GM21619 (cell line): ENCODE measurements around the gene CD82.

Source experiments
- ATAC-seq: cut with Tn5 transposase; IDR thresholded peaks from one replicate; pipeline ENCODE4 v1.9.1; 2021; ENCODE audit not compliant: unreplicated experiment

Gene CD82, protein sequence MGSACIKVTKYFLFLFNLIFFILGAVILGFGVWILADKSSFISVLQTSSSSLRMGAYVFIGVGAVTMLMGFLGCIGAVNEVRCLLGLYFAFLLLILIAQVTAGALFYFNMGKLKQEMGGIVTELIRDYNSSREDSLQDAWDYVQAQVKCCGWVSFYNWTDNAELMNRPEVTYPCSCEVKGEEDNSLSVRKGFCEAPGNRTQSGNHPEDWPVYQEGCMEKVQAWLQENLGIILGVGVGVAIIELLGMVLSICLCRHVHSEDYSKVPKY

DNA sequence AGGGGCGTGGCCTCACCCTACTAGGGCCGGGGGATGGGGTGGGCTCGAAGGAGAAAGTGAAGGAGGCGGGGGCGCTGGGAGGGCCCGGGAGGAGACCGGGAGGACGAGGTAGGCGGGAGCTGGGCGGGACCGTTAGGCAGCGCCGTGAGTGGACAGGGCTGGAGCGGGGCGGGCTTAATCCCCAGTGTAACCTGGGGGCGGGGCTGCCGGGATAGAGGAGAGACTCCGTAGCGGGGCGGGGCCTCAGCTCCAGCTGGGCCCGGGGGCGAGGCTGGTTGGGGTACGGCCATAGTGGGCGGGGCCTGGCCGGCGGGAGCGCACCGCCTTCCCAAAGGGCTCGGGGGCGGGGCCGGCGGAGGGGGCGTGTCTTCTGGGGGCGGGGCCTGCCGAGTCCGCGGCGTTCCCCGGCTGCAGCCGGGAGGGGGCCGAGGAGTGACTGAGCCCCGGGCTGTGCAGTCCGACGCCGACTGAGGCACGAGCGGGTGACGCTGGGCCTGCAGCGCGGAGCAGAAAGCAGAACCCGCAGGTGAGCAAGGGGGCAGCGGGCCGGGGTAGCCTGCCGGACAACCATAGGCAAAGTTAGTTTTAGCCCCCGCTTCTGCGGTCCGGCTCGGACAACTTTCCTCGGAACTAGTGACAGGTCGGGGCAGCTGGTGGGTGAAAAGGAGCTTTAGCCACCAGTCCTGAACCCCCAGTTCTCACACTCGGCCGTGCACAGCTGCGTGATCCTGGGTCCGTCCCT lies at the start of gene CD82:
Gene CD82, plus strand, starts transcription at position 453 of the 742 bp plus-strand sequence. CDS start 29,000 bp downstream, outside the sequence.
- peak; percentile 68 for ATAC-seq

DNA sequence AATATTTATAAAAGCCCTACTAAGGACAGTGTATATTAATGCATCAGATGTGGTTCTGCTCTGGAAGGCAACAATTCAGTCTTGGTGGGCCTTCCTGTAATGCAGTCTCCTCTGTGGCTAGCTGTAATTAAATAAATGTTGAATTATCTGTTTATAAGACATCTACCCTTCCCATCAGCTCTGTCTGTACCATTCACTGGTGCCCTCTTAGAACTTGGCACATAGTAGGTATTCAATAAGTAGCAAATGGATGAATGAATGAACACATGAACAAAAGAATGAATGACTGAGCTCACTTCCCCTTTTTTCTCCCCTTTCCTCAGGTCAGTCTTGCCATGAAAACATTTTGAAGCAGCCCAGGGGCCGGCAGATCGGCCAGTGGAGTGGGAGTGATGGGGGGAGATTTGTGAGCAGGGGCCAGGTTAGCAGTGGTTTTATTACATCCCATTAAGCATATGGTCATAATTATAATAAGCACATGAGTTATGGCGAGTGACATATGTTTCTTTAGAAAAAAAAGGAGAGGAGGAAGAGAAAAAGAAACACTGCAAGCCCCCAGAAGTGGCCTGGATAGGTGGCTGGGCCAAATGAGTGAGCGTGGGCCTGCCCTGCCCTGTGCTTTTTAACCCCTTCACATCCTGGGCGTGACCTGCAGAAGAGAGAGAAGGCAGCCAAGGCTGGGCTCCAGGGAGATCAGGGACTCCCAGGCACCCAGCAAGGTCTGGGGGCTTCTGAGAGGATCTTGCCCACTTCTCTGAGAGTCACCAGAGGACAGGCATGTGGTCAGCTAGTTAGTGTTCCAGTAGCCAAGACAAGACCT lies 48.6 kb upstream of the CD82 start:
- ATAC-seq = no peak

DNA sequence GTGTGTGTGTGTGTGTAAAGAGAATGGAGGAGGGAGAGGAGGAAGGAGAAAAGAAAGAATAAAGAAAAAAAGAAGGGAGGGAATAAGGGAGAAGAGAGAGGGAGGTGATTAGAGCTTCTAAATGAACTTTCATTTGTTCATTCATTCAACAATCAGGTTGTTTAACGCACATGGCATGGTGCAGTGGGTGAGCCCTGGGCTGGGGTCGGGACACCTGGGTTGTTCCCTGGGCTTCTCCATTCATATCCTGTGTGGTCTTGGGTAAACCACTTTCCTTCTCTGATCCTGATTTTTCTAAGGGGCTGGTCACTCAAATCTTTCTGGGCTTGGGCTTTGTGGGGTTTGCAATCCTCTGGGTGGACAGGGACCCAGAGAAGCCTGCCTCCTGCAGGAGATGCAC lies 47.9 kb upstream of the CD82 start:
- ATAC-seq = no peak

DNA sequence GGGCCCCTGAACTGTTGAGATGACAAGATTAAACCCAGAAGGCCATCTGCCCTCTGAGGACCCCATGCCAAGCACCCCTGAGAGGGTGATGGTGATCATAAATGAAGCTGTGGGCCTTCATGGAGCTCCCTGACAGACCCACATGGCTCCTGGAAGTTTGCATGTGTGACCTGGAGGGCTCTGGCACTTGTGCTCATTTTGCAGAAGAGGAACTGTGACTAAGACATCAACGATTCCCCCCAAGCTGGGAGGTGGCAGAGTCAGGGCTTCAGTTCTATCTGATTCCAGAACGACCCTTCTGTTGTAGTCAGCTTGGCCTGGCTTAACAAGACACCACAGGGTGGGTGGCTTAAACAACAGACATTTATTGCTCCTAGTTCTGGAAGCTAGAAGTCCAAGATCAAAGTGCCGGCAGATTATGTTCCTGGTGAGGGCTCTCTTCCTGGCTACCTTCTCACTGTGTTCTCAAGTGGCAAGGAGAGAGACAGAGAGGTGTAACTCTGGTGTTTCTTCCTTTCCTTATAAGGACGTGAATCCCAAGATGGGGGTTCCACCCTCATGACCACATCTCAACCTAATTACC lies 46.4 kb upstream of the CD82 start:
- ATAC-seq = no peak

DNA sequence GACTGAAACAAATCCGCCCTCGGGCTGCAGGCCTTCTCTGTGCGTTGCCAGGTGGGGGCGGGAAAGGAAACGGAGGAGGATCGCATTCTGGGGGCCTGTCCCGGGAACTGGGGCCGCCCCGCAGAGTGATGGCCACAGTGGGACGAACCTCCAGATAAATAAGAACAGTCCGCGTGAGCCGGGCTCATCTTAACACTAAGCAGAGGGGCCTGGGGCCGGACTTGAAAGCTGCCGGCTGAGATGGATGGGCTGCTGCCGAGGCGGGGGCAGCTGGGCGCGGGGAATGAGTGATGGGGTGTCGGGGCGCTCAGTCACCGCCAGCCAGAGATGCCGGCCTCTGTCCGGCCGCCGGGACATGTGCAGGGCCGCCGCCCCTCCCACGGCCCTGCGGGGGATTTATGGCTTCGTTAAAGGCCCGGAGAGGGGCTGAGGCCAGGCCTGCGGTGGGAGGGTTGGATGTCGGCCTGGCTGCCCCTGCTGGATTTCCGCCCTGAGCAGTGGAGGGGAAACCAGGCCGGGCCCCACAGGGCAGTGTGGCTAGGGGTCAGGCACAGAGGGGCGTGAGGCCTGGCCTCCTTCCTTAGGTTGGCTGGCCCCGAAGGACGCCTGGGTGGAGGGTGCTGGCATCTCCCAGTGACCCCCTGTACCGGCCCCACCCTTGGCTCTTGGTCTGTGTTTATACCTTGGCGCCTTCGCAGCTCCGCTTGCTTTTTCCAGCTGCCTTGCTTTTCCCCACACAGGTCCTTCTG lies 45.3 kb upstream of the CD82 start:
- ATAC-seq = no peak

DNA sequence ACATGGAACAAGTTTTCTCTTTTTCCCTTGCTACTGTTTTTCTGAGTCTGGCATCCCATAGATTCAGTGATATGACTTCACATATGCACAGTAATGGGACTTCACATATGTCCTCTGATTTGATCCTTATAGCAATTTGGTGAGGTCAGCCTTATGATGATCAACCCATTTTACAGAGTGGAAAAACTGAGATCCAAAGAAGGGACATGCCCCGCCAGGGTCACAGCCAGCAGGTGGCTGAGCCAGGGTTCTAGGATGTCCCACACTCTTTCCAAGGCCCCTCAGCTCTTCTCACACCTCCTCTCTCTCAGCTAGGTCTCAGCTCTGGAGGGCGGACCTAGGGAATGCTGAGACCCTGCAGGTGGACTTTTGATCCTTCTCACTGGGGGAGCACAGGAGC lies 44.3 kb upstream of the CD82 start:
- no peak for ATAC-seq

DNA sequence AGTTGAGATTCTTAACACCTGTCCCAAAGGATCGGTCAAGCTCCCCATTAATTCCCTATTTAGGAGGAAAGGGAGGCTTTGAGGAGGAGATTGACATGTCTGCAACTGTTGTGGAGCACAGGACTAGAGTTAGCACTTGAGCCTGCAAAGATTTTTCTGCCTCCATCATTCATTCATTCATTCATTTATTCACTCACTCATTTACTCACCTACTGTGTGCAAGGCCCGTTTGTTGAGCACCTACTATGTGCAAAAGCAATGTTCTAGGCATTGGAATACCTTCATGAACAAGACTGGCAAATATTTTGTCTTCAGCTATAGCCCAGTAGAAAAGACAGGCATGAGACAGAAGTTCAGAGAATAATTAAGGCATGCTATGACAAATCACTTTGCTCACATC lies 43.2 kb upstream of the CD82 start:
- no peak for ATAC-seq

DNA sequence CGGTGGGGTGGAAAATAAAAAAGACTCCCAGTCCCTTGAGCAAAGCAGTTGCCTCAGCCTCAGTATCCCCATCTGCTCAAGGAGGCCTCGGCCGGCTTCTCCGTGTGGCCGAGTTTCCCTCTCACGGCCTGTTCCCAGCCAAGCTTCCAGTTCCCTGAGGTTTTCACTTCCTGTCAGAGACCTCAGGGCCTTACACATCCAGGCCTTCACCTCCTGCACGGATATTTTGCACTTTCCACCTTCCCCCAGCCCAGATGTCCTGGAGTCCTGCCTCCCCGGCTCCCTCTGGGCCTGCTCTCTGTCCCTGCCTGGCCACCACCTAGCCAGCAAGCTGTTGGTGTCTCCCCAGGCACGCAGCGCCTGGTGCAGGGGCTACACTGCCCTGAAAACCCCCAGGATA lies 41.1 kb upstream of the CD82 start:
- no peak for ATAC-seq

DNA sequence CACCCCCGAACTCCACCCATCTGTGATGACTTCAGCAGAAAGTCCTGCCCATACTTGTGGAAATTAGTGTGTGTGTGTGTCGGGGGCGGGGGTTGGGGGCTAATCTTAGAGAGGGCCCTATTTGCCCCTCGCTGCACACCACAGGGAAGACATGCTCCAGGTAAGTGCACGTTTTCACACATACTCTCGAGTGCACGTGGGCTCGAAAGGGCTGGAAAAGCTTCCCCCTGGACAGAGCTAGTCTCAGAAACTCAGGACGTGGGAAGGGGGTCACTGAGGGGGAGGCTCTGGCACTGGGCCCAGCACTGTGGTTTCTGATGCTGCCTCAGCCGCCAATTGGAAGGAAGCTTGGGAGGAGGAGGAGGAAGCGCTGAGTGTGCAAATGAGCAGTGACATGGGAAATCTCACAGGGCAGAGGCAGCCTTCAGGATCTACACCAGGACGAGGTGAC lies 40.7 kb upstream of the CD82 start:
- no peak for ATAC-seq

DNA sequence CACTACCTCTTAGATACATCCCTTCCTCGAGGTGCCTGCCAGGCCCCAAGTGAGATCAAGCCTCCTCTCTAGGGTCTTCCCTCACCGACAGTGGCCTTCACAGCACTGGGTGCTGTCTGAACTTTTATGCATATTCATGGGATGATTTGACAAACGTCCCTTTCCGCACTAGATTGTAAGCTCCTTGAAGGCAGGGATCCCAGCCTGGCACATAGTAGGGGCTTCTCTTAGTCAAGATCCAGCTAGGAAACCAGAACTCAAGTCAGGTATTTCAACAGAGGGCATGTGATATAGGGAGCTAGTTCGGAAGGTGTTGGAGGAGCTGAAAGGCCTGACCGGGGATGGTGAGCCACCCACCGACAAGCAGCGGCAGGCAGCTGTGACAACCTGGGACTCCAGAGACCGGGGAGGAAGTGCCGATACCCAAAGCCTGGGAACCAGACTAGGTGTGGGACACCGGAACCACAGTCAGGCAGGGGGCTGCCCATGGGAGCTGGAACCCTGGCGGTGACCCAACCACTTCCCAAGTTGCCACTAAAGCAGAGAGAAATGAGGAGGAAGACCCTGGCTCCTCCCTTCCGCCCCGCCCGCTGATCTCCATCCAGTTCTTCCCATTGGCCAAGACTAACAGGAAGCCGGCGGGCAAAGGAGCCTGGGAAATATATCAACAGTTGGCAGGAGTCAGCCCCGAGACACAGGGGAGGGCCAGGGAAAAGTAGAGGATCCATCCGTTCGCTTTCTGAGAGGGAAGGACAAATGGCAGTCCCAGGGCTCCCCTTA lies 39.8 kb upstream of the CD82 start:
- no peak for ATAC-seq

DNA sequence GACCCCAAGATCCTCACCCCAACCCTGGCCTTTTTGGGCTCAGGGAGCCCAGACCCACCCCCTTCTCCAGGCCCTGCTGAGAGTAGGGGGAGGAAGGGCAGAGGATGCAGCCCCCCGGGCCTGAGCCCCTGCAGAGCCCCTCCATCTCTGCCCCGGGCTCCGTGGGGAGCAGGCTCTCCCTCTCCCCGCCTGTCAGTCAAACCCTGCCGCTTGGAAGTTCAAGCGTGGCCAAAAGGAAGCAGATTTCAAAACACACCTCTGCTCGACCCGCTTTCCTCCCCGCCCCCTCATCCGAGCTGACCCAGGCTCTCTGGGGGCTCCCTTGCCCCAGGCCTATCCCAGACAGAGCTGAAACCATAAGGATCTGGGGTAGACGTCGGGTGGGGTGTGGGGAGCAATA lies 39.0 kb upstream of the CD82 start:
- no peak for ATAC-seq

DNA sequence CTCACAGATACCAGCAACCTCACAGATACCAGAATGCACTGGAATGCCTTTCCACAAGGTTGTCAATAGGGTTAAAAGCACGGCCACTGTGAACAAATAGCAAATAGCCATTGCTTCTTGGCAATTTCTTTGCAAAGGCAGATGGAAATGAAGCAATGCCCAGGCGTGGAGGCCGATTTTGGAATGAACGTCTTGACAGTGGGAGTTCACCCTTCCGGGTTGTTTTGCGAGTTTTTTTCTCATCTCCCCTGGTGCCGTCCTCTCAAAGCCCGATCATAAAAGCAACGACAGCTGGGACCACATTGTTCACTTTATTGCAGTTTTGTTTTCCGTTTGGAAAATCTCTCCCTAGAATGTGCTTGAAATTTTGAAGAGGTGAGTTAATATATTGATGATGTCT lies 38.0 kb upstream of the CD82 start:
- ATAC-seq = no peak

DNA sequence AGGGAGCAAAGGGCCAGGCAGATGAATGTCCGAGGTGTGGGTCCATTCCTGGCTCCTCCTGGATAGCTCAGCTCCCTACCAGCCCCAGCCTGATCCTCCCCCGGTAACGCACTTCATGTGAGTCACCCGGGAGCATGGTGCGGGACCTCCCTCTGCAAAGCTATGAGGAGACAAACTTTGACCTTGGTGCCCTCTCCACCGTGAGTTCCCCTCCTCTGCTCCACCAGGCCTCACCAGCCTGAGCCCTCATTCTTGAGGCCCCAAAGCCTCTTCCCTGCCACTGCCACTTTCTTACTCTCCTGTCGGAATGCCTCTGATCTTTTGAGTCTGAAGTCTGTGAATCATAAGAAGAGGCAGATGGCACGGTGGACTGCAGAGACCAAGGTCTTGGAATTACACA lies 37.4 kb upstream of the CD82 start:
- ATAC-seq = no peak

DNA sequence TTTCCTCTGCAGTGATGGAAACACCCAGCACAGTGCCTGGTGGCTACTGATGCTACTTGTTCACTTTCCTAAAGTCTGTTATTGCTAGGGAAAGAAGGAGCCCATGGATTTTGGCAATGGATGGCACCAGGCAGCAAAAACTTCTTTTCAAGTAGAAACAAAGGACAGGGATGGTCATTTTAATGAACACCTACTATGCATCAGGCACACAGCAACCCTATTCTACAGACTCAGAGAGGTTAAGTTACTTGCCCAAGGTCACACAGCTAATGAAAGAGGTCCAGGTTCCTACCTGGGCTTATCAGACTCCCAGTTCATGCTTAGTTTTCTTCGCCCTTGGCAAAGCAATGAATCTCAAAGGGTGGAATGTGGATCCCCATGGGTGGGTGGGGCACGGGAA lies 36.9 kb upstream of the CD82 start:
- ATAC-seq = no peak

DNA sequence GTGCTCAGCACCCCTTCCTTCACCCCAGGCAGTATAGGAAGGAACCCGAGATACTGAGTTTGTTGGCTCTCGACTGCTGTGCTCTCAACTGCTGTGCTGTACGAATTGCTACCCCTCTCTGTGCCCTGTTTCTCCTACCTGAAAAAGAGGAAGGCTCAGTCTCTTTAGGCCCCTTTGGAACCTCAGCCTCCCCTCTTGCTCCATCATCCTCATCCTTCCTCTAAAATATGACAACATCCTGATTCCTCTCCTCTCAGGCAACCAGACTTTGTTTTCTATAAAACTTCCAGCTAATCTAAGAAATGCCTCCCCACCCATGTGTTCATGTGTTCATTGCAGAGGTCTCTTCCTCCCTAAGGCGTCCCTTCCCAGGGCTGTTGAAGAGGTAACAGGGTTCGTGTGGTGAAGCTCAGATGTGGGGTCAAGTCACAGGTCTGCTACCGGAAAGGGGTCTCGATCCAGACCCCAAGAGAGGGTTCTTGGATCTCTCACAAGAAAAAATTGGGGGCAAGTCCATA lies 35.5 kb upstream of the CD82 start:
- ATAC-seq = no peak

DNA sequence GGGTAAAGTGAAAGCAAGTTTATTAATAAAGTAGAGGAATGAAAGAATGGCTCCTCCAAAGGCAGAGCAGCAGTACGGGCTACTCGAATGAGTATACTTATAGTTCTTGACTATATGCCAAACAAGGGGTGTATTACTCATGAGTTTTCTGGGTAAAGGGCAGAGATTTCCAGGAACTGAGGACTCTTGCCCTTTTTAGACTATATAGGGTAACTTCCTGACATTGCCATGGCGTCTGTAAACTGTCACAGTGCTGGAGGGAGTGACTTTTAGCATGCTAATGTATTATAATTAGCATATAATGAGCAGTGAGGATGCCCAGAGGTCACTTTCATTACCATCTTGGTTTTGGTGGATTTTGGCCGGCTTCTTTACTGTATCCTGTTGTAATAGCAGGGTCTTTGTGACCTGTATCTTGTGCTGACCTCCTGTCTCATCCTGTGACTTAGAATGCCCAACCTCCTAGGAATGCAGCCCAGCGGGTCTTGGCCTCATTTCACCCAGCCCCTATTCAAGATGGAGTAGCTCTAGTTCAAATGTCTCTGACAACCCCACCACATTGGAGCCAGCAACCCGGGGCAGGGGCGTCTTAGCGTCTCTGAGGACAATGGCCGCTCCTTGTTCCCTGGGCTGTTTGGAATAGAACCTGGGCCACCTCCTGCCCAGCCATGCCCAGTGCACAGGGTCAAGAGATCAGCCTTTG lies 34.9 kb upstream of the CD82 start:
- ATAC-seq = no peak

DNA sequence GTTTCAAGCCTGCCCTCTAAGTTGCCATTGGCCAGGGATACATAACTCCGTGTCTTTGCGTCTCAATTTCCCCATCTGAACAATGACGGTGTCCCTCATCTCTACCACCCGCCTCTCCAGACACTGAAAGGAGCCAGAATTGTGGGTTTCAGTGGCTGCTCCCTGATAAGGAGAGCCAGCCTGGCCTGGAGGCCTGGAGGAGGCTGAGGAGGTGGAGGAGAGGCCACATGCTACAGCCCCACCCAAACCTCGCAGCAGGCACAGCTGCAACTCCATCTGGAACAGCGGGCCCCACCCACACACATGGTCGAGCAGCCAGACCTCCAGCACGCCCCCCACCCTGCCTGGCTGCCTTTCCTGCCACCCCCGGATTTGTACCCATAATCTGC lies 34.4 kb upstream of the CD82 start:
- ATAC-seq = no peak

DNA sequence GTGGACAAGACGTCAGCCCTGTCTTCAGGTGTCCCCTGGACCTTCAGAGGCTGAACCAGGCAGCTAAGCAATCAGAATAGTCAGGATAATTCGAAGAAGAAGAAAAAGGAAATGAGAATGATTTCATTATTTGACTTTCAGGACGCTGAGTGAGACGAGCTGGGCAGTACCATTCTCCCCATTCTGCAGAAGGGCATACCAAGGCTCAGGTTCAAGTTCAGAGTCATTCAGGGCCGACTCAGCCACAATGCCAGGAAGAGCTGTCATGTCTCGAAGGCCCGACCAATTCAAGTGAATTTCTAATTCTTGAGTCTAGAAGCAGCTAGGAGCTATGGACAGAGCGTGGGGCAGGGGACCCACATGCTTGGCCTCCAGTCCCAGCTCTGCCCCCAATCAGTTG lies 33.8 kb upstream of the CD82 start:
- ATAC-seq = no peak

DNA sequence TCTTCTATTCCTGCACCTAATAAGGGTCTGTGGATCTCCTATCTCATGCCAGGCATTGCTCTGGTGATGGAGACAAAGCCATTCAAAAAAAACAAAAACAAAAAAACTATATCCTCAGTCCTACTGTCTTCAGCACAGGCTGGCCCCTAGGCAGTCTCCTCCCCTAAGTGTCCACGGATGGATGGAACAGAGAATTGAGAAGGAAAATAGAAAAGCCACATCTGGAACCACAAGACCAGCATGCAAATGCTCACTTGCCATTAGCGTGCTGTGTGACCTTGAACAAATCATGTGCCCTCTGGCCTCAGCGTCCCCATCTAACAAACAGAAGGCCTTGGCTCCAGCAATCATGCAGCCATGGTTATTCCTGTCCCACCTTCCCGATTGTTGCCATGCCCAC lies 32.7 kb upstream of the CD82 start:
- no peak for ATAC-seq
